Transverse colon (tissue), 4 donors: ENCODE measurements around the gene NTNG1. TPM values are rescaled to one million over a fixed set of nuclear protein-coding genes. Genes with fewer than 3 reads are reported as not detected.

Experiments
- DNase-seq: peaks from one replicate; pipeline ENCODE4 v3.0.0-alpha.2; 2019
- H3K27ac ChIP-seq, 4 donors: fragments of 200-600 bp; sonication (generic); 2 replicates each; pipeline ENCODE4 v1.5.1; 2016 to 2018; ENCODE audit warnings: inconsistent platforms in 4 of 4
- H3K27me3 ChIP-seq: fragments of 200-600 bp; sonication (generic); 2 replicates; pipeline ENCODE4 v1.5.1; 2017; ENCODE audit warnings: inconsistent platforms
- H3K36me3 ChIP-seq, 4 donors: fragments of 200-600 bp; sonication (generic); 2 replicates each; pipeline ENCODE4 v1.5.1; 2017 to 2019; ENCODE audit warnings: inconsistent platforms in 4 of 4
- H3K4me1 ChIP-seq, 4 donors: fragments of 200-600 bp; sonication (generic); 2 replicates each; pipeline ENCODE4 v1.5.1; 2017 to 2020; ENCODE audit warnings: inconsistent platforms in 4 of 4
- H3K4me3 ChIP-seq, 4 donors: fragments of 200-600 bp; sonication (generic); 1 replicate in 1 of 4; 2 replicates in 3 of 4; pipeline versions ENCODE4 v1.5.1 to v1.6.1; 2017 to 2019; ENCODE audit warnings: inconsistent platforms in 4 of 4
- H3K9me3 ChIP-seq, 2 donors: fragments of 200-600 bp; sonication (generic); 2 replicates each; pipeline ENCODE4 v1.5.1; 2017 to 2019; ENCODE audit warnings: inconsistent platforms in 2 of 2
- EP300 ChIP-seq: sonication (generic); formaldehyde crosslinking; IDR thresholded peaks from one replicate; pipeline ENCODE4 v1.6.1; 2017; ENCODE audit warnings: antibody characterized with exemption, low read depth
- POLR2A ChIP-seq: fragments of 450-650 bp; IDR thresholded peaks from one replicate; pipeline ENCODE4 v1.6.1; 2016; ENCODE audit warnings: antibody characterized with exemption, mild to moderate bottlenecking, moderate library complexity
- POLR2AphosphoS5 ChIP-seq, 3 donors: sonication (generic); formaldehyde crosslinking; IDR thresholded peaks; one replicate each; pipeline ENCODE4 v1.6.1; 2016; ENCODE audit warnings: antibody characterized with exemption in 3 of 3
- WGBS, 2 donors: methylation state at CpG; one replicate each; pipeline ENCODE4 v1.1.5; 2018; ENCODE audit warnings: low coverage in 1 of 2; 5-methylcytosine and 5-hydroxymethylcytosine counted together
- in situ Hi-C, 4 donors: fragments of 200-750 bp; cut with MboI; loops; one replicate each; pipeline versions ENCODE4 v1.15.0 to v1.15.1; 2017; ENCODE audit warnings: low sequenced_read_pairs in 3 of 4, low pct_ligation_motif_present in 1 of 4, low pct_unique_long_range_greater_than_20kb in 1 of 4
- intact Hi-C: fragments of 100-400 bp; cut with DNase I; formaldehyde crosslinking; loops from one replicate; pipeline ENCODE4 v1.15.1; 2023; ENCODE audit warnings: low total_unique reads
- total RNA-seq, 4 donors: library from RNA; depleted of rRNA; stranded (reverse); fragments of >200 nt; gene quantifications; one replicate each; pipeline ENCODE4 v1.1.0, GENCODE V29; 2016
- TF ChIP-seq, protein P1 (sequence below), 5 experiments: fragments of 200-600 bp in 3 of 5; fragments of 450-650 bp in 2 of 5; sonication (generic) in 3 of 5; IDR thresholded peaks; 1 replicate in 2 of 5; 2 replicates in 3 of 5; pipeline ENCODE4 v1.5.1; 2016 to 2017; ENCODE audit warnings: antibody characterized with exemption in 5 of 5, inconsistent platforms in 3 of 5, mild to moderate bottlenecking in 2 of 5, moderate library complexity in 1 of 5

Gene NTNG1
- total RNA-seq, 4 donors from 2014 or later: 1.8 to 6.4 (median 3.5) TPM; not detected in 1

GRCh38 chr1:107116306-107116790 is 24.5 kb upstream of the NTNG1 start:
- H3K36me3 ChIP-seq: no peaks in the 10 kb centered on the region
- no peaks in the 10 kb centered on the region for H3K27me3 ChIP-seq
- in situ Hi-C loops: no loop called here
- no peak overlapping the region for H3K4me3 ChIP-seq
- H3K9me3 ChIP-seq: no peaks in the 10 kb centered on the region
- TF ChIP-seq POLR2A: no peak
- TF ChIP-seq, protein P1, sequence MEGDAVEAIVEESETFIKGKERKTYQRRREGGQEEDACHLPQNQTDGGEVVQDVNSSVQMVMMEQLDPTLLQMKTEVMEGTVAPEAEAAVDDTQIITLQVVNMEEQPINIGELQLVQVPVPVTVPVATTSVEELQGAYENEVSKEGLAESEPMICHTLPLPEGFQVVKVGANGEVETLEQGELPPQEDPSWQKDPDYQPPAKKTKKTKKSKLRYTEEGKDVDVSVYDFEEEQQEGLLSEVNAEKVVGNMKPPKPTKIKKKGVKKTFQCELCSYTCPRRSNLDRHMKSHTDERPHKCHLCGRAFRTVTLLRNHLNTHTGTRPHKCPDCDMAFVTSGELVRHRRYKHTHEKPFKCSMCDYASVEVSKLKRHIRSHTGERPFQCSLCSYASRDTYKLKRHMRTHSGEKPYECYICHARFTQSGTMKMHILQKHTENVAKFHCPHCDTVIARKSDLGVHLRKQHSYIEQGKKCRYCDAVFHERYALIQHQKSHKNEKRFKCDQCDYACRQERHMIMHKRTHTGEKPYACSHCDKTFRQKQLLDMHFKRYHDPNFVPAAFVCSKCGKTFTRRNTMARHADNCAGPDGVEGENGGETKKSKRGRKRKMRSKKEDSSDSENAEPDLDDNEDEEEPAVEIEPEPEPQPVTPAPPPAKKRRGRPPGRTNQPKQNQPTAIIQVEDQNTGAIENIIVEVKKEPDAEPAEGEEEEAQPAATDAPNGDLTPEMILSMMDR (IDR thresholded peaks at IDR 0.05): no peak
- no peaks in the 10 kb centered on the region for H3K4me1 ChIP-seq
- DNase-seq: no peak
- no peak overlapping the region for H3K27ac ChIP-seq
- intact Hi-C loops: no loop called here

- TF ChIP-seq POLR2AphosphoS5 (IDR thresholded peaks at IDR 0.05): no peak
- TF ChIP-seq, protein P1 (IDR thresholded peaks at IDR 0.05): no peak
- TF ChIP-seq EP300: no peak
- no peak for TF ChIP-seq POLR2A
- no peaks in the 10 kb centered on the region for H3K27me3 ChIP-seq
- no peak overlapping the region for H3K27ac ChIP-seq
- no peaks in the 10 kb centered on the region for H3K4me1 ChIP-seq
- no peak overlapping the region for H3K4me3 ChIP-seq
- in situ Hi-C loops (no loop called here), intact Hi-C loops (no loop called here)
- H3K9me3 ChIP-seq: no peaks in the 10 kb centered on the region
- no peak for DNase-seq
- H3K36me3 ChIP-seq: no peaks in the 10 kb centered on the region
- 86 to 90% methylated on average over 3 of the region's 3 CpGs for WGBS, 2 donors
These were observed 18.6 kb upstream of the NTNG1 start for GRCh38 chr1:107122225-107122624.

DNA sequence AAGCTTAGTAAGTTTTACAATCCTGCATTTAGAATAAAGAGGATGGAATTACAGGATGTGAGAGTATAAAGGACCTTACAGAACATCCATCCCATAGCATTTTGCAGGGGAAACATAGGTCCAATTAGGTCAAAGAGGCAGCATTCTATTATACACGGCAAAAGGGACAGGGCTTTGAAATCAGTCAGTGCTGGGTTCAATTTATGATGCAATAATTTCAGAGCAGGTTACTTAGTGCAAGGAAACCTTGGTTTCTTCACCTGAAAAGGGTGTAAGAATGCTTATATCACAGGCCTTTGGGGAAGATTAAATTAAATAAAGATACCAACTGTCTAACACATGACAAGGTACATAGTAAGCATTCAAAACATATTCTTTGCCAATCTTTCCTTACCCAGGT is 17.1 kb upstream of the NTNG1 start:
- in situ Hi-C loops: no loop called here
- 77 to 86% methylated on average over 1 of the region's 1 CpG for WGBS, 2 donors
- no peaks in the 10 kb centered on the region for H3K27me3 ChIP-seq

GRCh38 chr1:107124694-107125093 is 16.1 kb upstream of the NTNG1 start:
- H3K4me3 ChIP-seq: no peak overlapping the region
- intact Hi-C loops (no loop called here), in situ Hi-C loops (no loop called here)
- no peak overlapping the region for H3K27ac ChIP-seq
- H3K36me3 ChIP-seq: no peaks in the 10 kb centered on the region
- WGBS, 2 donors: 40 to 48% methylated on average over 2 of the region's 2 CpGs
- H3K9me3 ChIP-seq: no peaks in the 10 kb centered on the region
- H3K4me1 ChIP-seq: no peaks in the 10 kb centered on the region
- DNase-seq: no peak
- no peaks in the 10 kb centered on the region for H3K27me3 ChIP-seq
- TF ChIP-seq EP300 (no peak), POLR2A (no peak), POLR2AphosphoS5 (IDR thresholded peaks at IDR 0.05) (no peak)
- TF ChIP-seq, protein P1 (IDR thresholded peaks at IDR 0.05): no peak

More for the DNA sequence above, 17.1 kb upstream of the NTNG1 start:
- TF ChIP-seq POLR2A (no peak), EP300 (no peak)
- Histone ChIP-seq H3K9me3 (no peaks in the 10 kb centered on the region), H3K36me3 (no peaks in the 10 kb centered on the region), H3K4me3 (no peak overlapping the region), H3K4me1 (no peaks in the 10 kb centered on the region), H3K27ac (no peak overlapping the region)
- no peak for DNase-seq
- intact Hi-C loops: no loop called here

DNA sequence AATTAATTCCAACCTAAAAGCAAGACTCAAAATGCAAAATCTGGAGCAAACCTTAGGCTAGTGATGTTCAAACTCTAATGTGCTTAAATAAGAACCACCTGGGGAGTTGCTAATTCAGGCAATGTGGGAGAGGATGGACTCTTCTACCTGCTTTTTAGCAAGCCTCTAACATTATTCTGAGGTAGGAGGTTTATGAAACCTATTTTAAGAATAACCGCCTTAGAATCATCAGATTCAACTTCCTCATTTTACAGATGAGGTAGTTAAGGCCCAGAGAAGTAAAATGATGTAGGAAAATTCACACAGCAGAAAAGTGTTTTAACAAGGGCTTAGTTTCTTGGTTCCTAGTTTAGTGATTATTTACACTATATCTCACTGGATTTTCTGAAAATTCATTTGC is 8.6 kb upstream of the NTNG1 start:
- in situ Hi-C loops (no loop called here), intact Hi-C loops (no loop called here)
- TF ChIP-seq POLR2AphosphoS5 (IDR thresholded peaks at IDR 0.05) (no peak), EP300 (no peak), POLR2A (no peak)
- TF ChIP-seq, protein P1 (IDR thresholded peaks at IDR 0.05): no peak
- 80% methylated on average over 1 of the region's 1 CpG for WGBS, 2 donors
- Histone ChIP-seq H3K4me1 (no peaks in the 10 kb centered on the region), H3K27me3 (no peaks in the 10 kb centered on the region), H3K9me3 (no peaks in the 10 kb centered on the region), H3K27ac (no peak overlapping the region), H3K36me3 (no peaks in the 10 kb centered on the region), H3K4me3 (no peak overlapping the region)
- no peak for DNase-seq
